H1 (cell line): Measurements from ENCODE around the gene ACVRL1. TPM values are rescaled to one million over a fixed set of nuclear protein-coding genes. Genes with fewer than 3 reads are reported as not detected.

Source experiments
- CTCF ChIA-PET: fragments of 300-600 bp; sonication (Branson Sonifier 250); formaldehyde crosslinking; loops from one replicate; lab custom pipeline; 2021; ENCODE audit not compliant: partially characterized antibody; lab: Charles Lee
- POLR2A ChIA-PET: fragments of 300-600 bp; sonication (Branson Sonifier 250); formaldehyde crosslinking; loops from one replicate; lab custom pipeline; 2021; ENCODE audit warnings: inconsistent platforms; ENCODE audit not compliant: partially characterized antibody; lab: Charles Lee
- DNase-seq, 2 experiments: peaks; one replicate each; pipeline versions ENCODE4 v3.0.0 to v3.0.0-alpha.2; 2010 to 2022; ENCODE audit warnings: low spot score in 2 of 2, low read depth in 1 of 2, mixed read lengths in 1 of 2
- FAIRE-seq: peaks from 2 replicates; lab custom pipeline; 2011; peaks lifted over from hg19 to GRCh38; lab: Jason Lieb, UNC
- H2AFZ ChIP-seq: 2 replicates; pipeline ENCODE4 v1.8.1; 2012; ENCODE audit warnings: low read length, inconsistent platforms
- H2AK5ac ChIP-seq: 2 replicates; pipeline ENCODE4 v1.6.1; 2013; ENCODE audit warnings: low read depth, low read length
- H2BK120ac ChIP-seq: replicated peaks from 2 replicates; pipeline ENCODE3; 2013; ENCODE audit warnings: low read depth, low read length, inconsistent platforms
- H2BK12ac ChIP-seq: 2 replicates; pipeline ENCODE4 v1.6.1; 2013; ENCODE audit warnings: low read depth, low read length
- H2BK15ac ChIP-seq: 2 replicates; pipeline ENCODE4 v1.6.1; 2013; ENCODE audit warnings: low read length
- H2BK20ac ChIP-seq: 2 replicates; pipeline ENCODE4 v1.6.1; 2013; ENCODE audit warnings: low read length
- H2BK5ac ChIP-seq: 2 replicates; pipeline ENCODE4 v1.6.1; 2013; ENCODE audit warnings: low read depth, low read length
- H3K14ac ChIP-seq: 2 replicates; pipeline ENCODE4 v1.6.1; 2013; ENCODE audit warnings: inconsistent platforms; ENCODE audit not compliant: insufficient read length
- H3K18ac ChIP-seq: 2 replicates; pipeline ENCODE4 v1.6.1; 2013; ENCODE audit warnings: low read length; ENCODE audit errors: extremely low read depth
- H3K23ac ChIP-seq: 2 replicates; pipeline ENCODE4 v1.6.1; 2013; ENCODE audit warnings: inconsistent platforms; ENCODE audit not compliant: insufficient read length
- H3K23me2 ChIP-seq: 2 replicates; pipeline ENCODE4 v1.6.1; 2013; ENCODE audit warnings: low read depth, low read length
- H3K27ac ChIP-seq: 2 replicates; pipeline ENCODE4 v1.6.1; 2011; ENCODE audit warnings: low read depth, low read length, inconsistent platforms
- H3K27me3 ChIP-seq, 4 experiments: replicated peaks in 1 of 4; 1 replicate in 1 of 4; 2 replicates in 3 of 4; pipeline versions ENCODE4 v1.6.1 to v1.8.1; 2011 to 2013; ENCODE audit warnings: low read length in 3 of 4, mild to moderate bottlenecking in 3 of 4, inconsistent platforms in 2 of 4, mixed read lengths in 2 of 4, moderate library complexity in 1 of 4; ENCODE audit not compliant: control insufficient read depth in 3 of 4, insufficient read depth in 3 of 4; ENCODE audit errors: extremely low read depth in 1 of 4
- H3K36me3 ChIP-seq, 4 experiments: 2 replicates each; pipeline versions ENCODE4 v1.6.1 to v1.8.1; 2011 to 2013; ENCODE audit warnings: mild to moderate bottlenecking in 4 of 4, low read length in 3 of 4, moderate library complexity in 2 of 4, control low read depth in 1 of 4, inconsistent platforms in 1 of 4; ENCODE audit not compliant: insufficient read depth in 4 of 4, control insufficient read depth in 2 of 4
- H3K4ac ChIP-seq: replicated peaks from 2 replicates; pipeline ENCODE3; 2013; ENCODE audit warnings: low read length, low read depth, mixed read lengths, inconsistent platforms; ENCODE audit not compliant: insufficient read length
- H3K4me1 ChIP-seq, 4 experiments: replicated peaks in 1 of 4; 1 replicate in 1 of 4; 2 replicates in 3 of 4; pipeline versions ENCODE4 v1.6.1 to v1.8.1; 2011 to 2013; ENCODE audit warnings: low read length in 3 of 4, inconsistent platforms in 2 of 4, mixed read lengths in 1 of 4; ENCODE audit not compliant: insufficient read depth in 4 of 4, control insufficient read depth in 3 of 4
- H3K4me2 ChIP-seq, 2 experiments: 2 replicates each; pipeline versions ENCODE4 v1.6.1 to v1.8.1; 2011 to 2013; ENCODE audit warnings: low read depth in 2 of 2, low read length in 2 of 2, control low read depth in 1 of 2, inconsistent platforms in 1 of 2, mild to moderate bottlenecking in 1 of 2; ENCODE audit not compliant: insufficient read depth in 1 of 2
- H3K4me3 ChIP-seq, 4 experiments: fragments of 200-600, 300-600 bp in 1 of 4; sonication (generic), shearing (Covaris generic), sonication (Bioruptor Twin) in 1 of 4; 2 replicates each; pipeline versions ENCODE4 v1.5.1 to v1.8.1; 2011 to 2016; ENCODE audit warnings: low read length in 4 of 4, low read depth in 3 of 4, control low read depth in 2 of 4, inconsistent platforms in 2 of 4, mild to moderate bottlenecking in 2 of 4, mixed read lengths in 1 of 4, moderate library complexity in 1 of 4; ENCODE audit not compliant: insufficient read depth in 2 of 4; ENCODE audit errors: extremely low read depth in 1 of 4
- H3K56ac ChIP-seq: replicated peaks from 2 replicates; pipeline ENCODE3; 2013; ENCODE audit warnings: low read depth, mild to moderate bottlenecking, mixed read lengths, low read length, inconsistent platforms; ENCODE audit not compliant: insufficient read length
- H3K79me1 ChIP-seq: 2 replicates; pipeline ENCODE4 v1.6.1; 2013; ENCODE audit warnings: low read depth, low read length, control low read depth
- H3K79me2 ChIP-seq, 2 experiments: 2 replicates each; pipeline versions ENCODE4 v1.6.1 to v1.8.1; 2012 to 2013; ENCODE audit warnings: low read length in 2 of 2, mild to moderate bottlenecking in 2 of 2, inconsistent platforms in 1 of 2; ENCODE audit not compliant: insufficient read depth in 2 of 2, control insufficient read depth in 1 of 2
- H3K9ac ChIP-seq, 4 experiments: replicated peaks in 1 of 4; 1 replicate in 1 of 4; 2 replicates in 3 of 4; pipeline versions ENCODE4 v1.6.1 to v1.8.1; 2011 to 2013; ENCODE audit warnings: low read depth in 3 of 4, low read length in 3 of 4, control low read depth in 2 of 4, mild to moderate bottlenecking in 2 of 4, moderate library complexity in 2 of 4, inconsistent platforms in 1 of 4; ENCODE audit errors: extremely low read depth in 1 of 4
- H3K9me3 ChIP-seq, 2 experiments: 2 replicates each; pipeline versions ENCODE4 v1.6.1 to v1.8.1; 2012 to 2013; ENCODE audit warnings: mild to moderate bottlenecking in 2 of 2, moderate library complexity in 2 of 2, control low read depth in 1 of 2, inconsistent platforms in 1 of 2, low read depth in 1 of 2, low read length in 1 of 2, mixed read lengths in 1 of 2; ENCODE audit not compliant: insufficient read depth in 2 of 2
- H4K20me1 ChIP-seq, 2 experiments: replicated peaks in 1 of 2; 2 replicates each; pipeline versions ENCODE3 to v1.8.1; 2011 to 2013; ENCODE audit warnings: inconsistent platforms in 2 of 2, low read length in 2 of 2, mild to moderate bottlenecking in 1 of 2; ENCODE audit not compliant: insufficient read depth in 2 of 2, control insufficient read depth in 1 of 2
- H4K5ac ChIP-seq: 2 replicates; pipeline ENCODE4 v1.6.1; 2013; ENCODE audit warnings: low read length, low read depth, mixed read lengths, inconsistent platforms; ENCODE audit not compliant: insufficient read length
- H4K8ac ChIP-seq: 2 replicates; pipeline ENCODE4 v1.8.0; 2013; ENCODE audit warnings: mild to moderate bottlenecking, moderate library complexity, low read length, inconsistent platforms; ENCODE audit not compliant: insufficient read depth; ENCODE audit errors: extremely low read depth
- H4K91ac ChIP-seq: replicated peaks from 2 replicates; pipeline ENCODE3; 2013; ENCODE audit warnings: low read length, mixed read lengths, inconsistent platforms; ENCODE audit not compliant: insufficient read length
- TAF1 ChIP-seq: IDR thresholded peaks from 2 replicates; pipeline ENCODE4 v1.6.1; 2011; ENCODE audit warnings: mild to moderate bottlenecking, low read depth, low read length
- TBP ChIP-seq: IDR thresholded peaks from 2 replicates; pipeline ENCODE4 v1.6.1; 2011; ENCODE audit warnings: low read depth, low read length, improper control_type of control experiment
- WGBS, 2 experiments: shearing (Covaris generic) in 1 of 2; methylation state at CpG; one replicate each; pipeline versions ENCODE4 v1.1.6 to v1.1.7; 2013 to 2015; ENCODE audit warnings: low lambda C conversion rate in 2 of 2, mixed read lengths in 2 of 2, inconsistent platforms in 1 of 2, low coverage in 1 of 2, missing lambda C conversion rate in 1 of 2; ENCODE audit not compliant: insufficient replicate concordance in 2 of 2, insufficient coverage in 1 of 2, insufficient read length in 1 of 2; ENCODE audit errors: extremely low coverage in 1 of 2, missing lambda C conversion rate in 1 of 2; 5-methylcytosine and 5-hydroxymethylcytosine counted together
- polyA plus RNA-seq, 7 experiments: library from polyadenylated mRNA; depleted of rRNA in 3 of 7; stranded (reverse) in 5 of 7; unstranded in 2 of 7; fragments of >200 nt in 5 of 7; fragments of 200-250 nt in 2 of 7; gene quantifications; 1 replicate in 5 of 7; 2 replicates in 1 of 7; 4 replicates in 1 of 7; pipeline versions ENCODE4 v1.2.1 to v1.2.3, GENCODE V29; 2011 to 2013; ENCODE audit warnings: missing spikeins in 2 of 7, mixed read lengths in 2 of 7
- total RNA-seq: library from RNA; stranded (reverse); fragmentation: NEBNext Ultra II Directional; extraction: Animal tissue kit (Norgen Biotek cat#: 25700); gene quantifications from 2 replicates; pipeline ENCODE4 v1.2.1, GENCODE V29; 2021

Gene ACVRL1
- total and polyA plus RNA-seq, 2 of the 8 experiments (the other 6 are each of a cell fraction or from before 2014, with no cell fraction given): 0.09 to 0.35 TPM

- no peak overlapping the region for H4K91ac ChIP-seq
- no peaks in the 10 kb centered on the region; the same call in 1 of the 2 replicates for H3K23me2 ChIP-seq
- peaks cover 5 to 17% of the 10 kb centered on the region in 2 experiments for H4K20me1 ChIP-seq
- no peak overlapping the region for H3K27ac ChIP-seq
- no peak overlapping the region for H2BK15ac ChIP-seq
- peaks cover 0 to 39% of the 10 kb centered on the region in 2 experiments; a peak in 2 of 4 replicates for H3K79me2 ChIP-seq
- no peak overlapping the region for H3K4ac ChIP-seq
- no peak overlapping the region for H3K4me2 ChIP-seq
- no peak overlapping the region for H2AFZ ChIP-seq
- ChIA-PET POLR2A (no interaction called here), CTCF (interaction anchor here (1.1 to 4.3 kb wide), 4 partner anchors 13 to 68 kb away, joined by 4 to 40 read pairs (median 6); no protein-coding TSS in a partner anchor)
- no peak for DNase-seq
- peaks cover 0 to 7% (median 0%) of the 10 kb centered on the region in 4 experiments; a peak in 2 of 8 replicates for H3K36me3 ChIP-seq
- no peak for FAIRE-seq
- no peak overlapping the region for H2BK12ac ChIP-seq
- no peaks in the 10 kb centered on the region for H3K9me3 ChIP-seq
- H3K56ac ChIP-seq: no peak overlapping the region
- no peak overlapping the region for H2BK20ac ChIP-seq
- no peak overlapping the region for H3K18ac ChIP-seq
- H3K9ac ChIP-seq: no peak overlapping the region
- no peak overlapping the region for H3K14ac ChIP-seq
- H4K5ac ChIP-seq: no peak overlapping the region
- H2AK5ac ChIP-seq: no peak overlapping the region
- no peak overlapping the region for H4K8ac ChIP-seq
- no peak overlapping the region for H3K4me3 ChIP-seq
- H3K79me1 ChIP-seq: 0 out of 2 replicates have a peak, but pooled peaks cover 2% of the 10 kb centered on the region
- no peak overlapping the region for H3K23ac ChIP-seq
- no peak overlapping the region for H2BK120ac ChIP-seq
- 88% methylated on average over 13 of the region's 13 CpGs; no CpG with 5 or more reads in 1 of the 2 experiments for WGBS, 2 experiments
- H3K27me3 ChIP-seq: 0 out of 7 replicates have a peak, but pooled peaks cover 0 to 2% (median under 1%) of the 10 kb centered on the region in 4 experiments
- H2BK5ac ChIP-seq: no peak overlapping the region
- H3K4me1 ChIP-seq: no peaks in the 10 kb centered on the region
- TF ChIP-seq TAF1 (no peak), TBP (no peak)
Observed at GRCh38 chr12:51958542-51958941, 51.2 kb downstream of the ACVRL1 start.
